IPS DF 19.7 (cell line): ENCODE measurements around the gene C9orf72.
"Not testable (repeated sequence)": the region's sequence is repeated elsewhere in the genome, so short reads cannot be mapped to it uniquely, and the experiment has no call there.

Experiments
- DNase-seq: peaks from one replicate; pipeline ENCODE4 v3.0.0-alpha.2; 2013; ENCODE audit warnings: low read depth, low spot score

The C9orf72 gene

DNA sequence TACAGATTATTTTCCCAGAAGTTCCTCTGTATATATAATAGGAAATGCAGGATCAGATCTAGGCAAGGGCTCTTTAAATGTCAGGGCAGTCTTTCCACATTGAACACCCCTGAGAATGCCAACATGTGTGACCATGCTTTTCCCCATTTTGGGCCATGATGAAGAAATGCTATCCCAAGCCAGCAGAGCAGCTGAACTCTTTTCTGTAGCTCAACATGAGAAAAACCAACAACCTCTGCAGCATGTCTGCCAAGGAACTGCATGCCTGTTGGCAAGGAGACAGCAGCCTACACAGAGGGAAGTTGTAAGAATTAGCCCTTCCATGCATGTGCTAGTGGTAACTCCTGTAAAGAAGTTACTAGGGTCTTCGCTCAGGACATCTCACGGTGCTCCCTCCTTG lies 58.7 kb downstream of the C9orf72 start:
- DNase-seq = no peak

GRCh38 chr9:27511771-27512170 lies 61.5 kb downstream of the C9orf72 start:
- DNase-seq = no peak

- no peak for DNase-seq
Observed at GRCh38 chr9:27510780-27511179, 62.5 kb downstream of the C9orf72 start.

DNA sequence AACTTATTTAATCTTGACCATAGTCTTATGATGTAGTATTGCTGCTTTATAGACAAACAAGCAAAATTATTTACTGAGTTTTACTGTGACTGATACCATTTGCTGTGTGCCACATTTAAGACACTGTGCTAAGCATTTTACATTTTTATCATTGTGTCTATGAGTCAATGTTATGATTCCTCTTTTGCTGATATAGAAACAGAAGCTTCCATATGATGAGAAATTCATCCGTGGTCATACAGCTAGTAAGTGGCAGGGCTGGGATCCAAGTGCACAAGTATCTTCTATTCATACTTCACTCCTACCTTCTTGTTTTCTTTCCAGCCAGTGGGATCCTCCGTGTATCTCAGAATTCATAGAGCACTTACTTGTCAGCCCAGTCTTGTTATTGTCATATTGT lies 66.3 kb downstream of the C9orf72 start:
- DNase-seq = no peak

DNA sequence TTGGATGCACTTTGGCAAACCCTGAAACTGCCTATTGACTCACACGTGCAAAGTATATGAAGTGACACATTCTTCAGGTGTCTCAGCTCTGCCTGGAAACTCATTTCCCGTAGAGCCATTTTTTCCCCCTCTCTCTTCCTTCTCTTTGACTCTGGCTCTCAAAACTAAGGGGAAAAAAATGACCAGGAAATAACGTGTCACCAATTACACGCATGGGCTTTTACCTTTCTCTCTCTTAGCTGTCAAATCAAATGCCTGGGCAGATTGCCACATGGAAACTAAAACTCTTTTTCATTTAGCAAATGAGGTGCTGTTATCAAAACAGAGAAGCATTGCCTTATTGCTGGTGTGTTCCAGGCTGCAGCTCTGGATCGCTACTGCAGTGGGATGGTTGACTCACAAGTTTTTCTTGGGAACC lies 67.5 kb downstream of the C9orf72 start:
- no peak for DNase-seq

- DNase-seq = no peak
Observed at GRCh38 chr9:27504259-27504658, 69.0 kb downstream of the C9orf72 start.

GRCh38 chr9:27503623-27504022 lies 69.7 kb downstream of the C9orf72 start:
- DNase-seq = no peak

GRCh38 chr9:27500902-27501301 lies 72.4 kb downstream of the C9orf72 start:
- not testable (repeated sequence) for DNase-seq

DNA sequence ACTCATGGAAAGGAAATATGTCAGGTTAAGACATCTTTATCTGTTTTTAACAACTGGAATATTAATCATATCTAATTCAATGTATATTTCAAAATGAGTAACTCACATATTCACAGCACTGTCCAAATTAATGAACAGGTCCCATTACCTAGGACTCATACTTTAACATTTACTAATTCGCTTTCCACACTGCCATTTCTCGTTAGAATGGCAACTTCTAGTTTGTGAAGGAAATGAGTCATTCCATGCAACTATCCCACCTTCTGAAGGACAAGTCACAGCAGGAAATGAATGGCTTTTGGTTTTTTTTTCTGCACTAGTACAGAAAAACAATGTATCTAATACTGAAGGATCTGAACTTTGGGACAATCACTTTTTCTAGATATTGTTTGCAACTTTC lies 73.8 kb downstream of the C9orf72 start:
- no peak for DNase-seq

DNA sequence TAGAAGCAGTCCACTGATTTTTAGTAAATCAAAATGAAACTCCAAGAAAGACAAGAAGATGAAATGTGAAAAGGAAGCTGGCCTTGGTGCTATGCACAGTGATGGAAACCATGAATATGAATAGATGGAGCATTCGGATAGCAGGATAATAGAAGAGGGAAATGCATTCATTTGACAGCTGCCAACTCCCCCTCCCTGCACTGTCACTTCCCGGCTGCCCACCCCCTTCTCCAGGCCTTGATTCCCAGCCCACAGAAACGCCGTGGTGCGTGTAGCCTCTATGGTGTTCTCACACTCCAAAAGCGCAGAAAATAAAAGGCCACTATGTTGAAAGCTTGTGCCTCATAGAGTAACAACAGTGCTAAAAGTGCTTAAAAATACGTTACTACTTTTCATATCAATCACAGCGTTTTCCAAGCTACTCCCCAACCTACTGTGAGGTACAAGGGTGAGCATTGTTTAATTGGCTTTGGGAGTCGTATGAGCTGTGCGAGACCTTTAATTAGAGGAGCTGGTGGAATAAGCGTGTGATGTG lies 75.3 kb downstream of the C9orf72 start:
- DNase-seq = no peak
